Natural killer cell (primary cell): ENCODE data around the gene LITAFD. TPM values are rescaled to one million over a fixed set of nuclear protein-coding genes. Genes with fewer than 3 reads are reported as not detected.
"Not testable (repeated sequence)": the region's sequence is repeated elsewhere in the genome, so short reads cannot be mapped to it uniquely, and the experiment has no call there.

Experiments used
- ATAC-seq, 3 donors: fragments of 150-1000 bp in 2 of 3; fragments of 200-7000 bp in 1 of 3; cut with Tn5 transposase; 1 replicate in 1 of 3; 2 replicates in 2 of 3; pipeline ENCODE4 v1.10.0; 2021; ENCODE audit warnings: mild to moderate bottlenecking in 2 of 3, moderate library complexity in 2 of 3
- DNase-seq, 2 donors: peaks; one replicate each; pipeline versions ENCODE4 v3.0.0 to v3.0.0-alpha.2; 2013 to 2021; ENCODE audit warnings: mixed read lengths in 1 of 2
- H3K27ac ChIP-seq: one replicate; pipeline ENCODE4 v1.5.1; 2013; ENCODE audit warnings: mild to moderate bottlenecking, low read length
- H3K27me3 ChIP-seq: one replicate; pipeline ENCODE4 v1.6.1; 2013; ENCODE audit warnings: low read length; ENCODE audit not compliant: control insufficient read depth, insufficient read depth
- H3K36me3 ChIP-seq: one replicate; pipeline ENCODE4 v1.6.1; 2013; ENCODE audit warnings: low read length; ENCODE audit not compliant: control insufficient read depth, insufficient read depth
- H3K4me1 ChIP-seq: one replicate; pipeline ENCODE4 v1.6.1; 2013; ENCODE audit warnings: low read length; ENCODE audit not compliant: control insufficient read depth, insufficient read depth
- H3K4me3 ChIP-seq: one replicate; pipeline ENCODE4 v1.5.1; 2013; ENCODE audit warnings: low read length
- H3K9me3 ChIP-seq: one replicate; pipeline ENCODE4 v1.6.1; 2013; ENCODE audit warnings: low read length; ENCODE audit not compliant: control insufficient read depth, insufficient read depth
- H3K27ac Mint-ChIP-seq, 2 donors: one replicate each; pipeline ENCODE4 v1.8.0; 2022; ENCODE audit warnings: mild to moderate bottlenecking in 2 of 2, mixed read lengths in 2 of 2, moderate library complexity in 1 of 2
- H3K27me3 Mint-ChIP-seq, 2 donors: one replicate each; pipeline ENCODE4 v1.8.0; 2022; ENCODE audit warnings: low read depth in 2 of 2, mixed read lengths in 2 of 2
- H3K36me3 Mint-ChIP-seq: one replicate; pipeline ENCODE4 v1.8.0; 2022; ENCODE audit warnings: mixed read lengths
- H3K4me1 Mint-ChIP-seq, 2 donors: one replicate each; pipeline ENCODE4 v1.8.0; 2022; ENCODE audit warnings: mixed read lengths in 2 of 2
- H3K4me3 Mint-ChIP-seq: one replicate; pipeline ENCODE4 v1.8.0; 2022; ENCODE audit warnings: mild to moderate bottlenecking, moderate library complexity, mixed read lengths
- H3K9me3 Mint-ChIP-seq, 2 donors: one replicate each; pipeline ENCODE4 v1.8.0; 2022; ENCODE audit warnings: mixed read lengths in 2 of 2
- WGBS: methylation state at CpG from one replicate; pipeline ENCODE4 v1.1.7; 2013; ENCODE audit warnings: missing lambda C conversion rate; ENCODE audit not compliant: insufficient coverage; 5-methylcytosine and 5-hydroxymethylcytosine counted together
- intact Hi-C: fragments of 100-400 bp; cut with micrococcal nuclease; formaldehyde crosslinking; loops from one replicate; pipeline ENCODE4 v1.14.2; 2022
- total RNA-seq, 4 donors: library from RNA; stranded (reverse); fragments of 120-200 nt in 1 of 4; gene quantifications; one replicate each; pipeline versions ENCODE4 v1.2.3 to v1.2.4, GENCODE V29; 2013 to 2022
- TF ChIP-seq, protein P1 (sequence below): fragments of 200-600 bp; IDR thresholded peaks from one replicate; pipeline ENCODE4 v1.8.0; 2022; ENCODE audit warnings: antibody characterized with exemption

The LITAFD gene
- total RNA-seq, 3 donors from 2014 or later (not counting 1 experiment from before 2014, with no cell fraction given): 0.21 to 1.1 (median 0.29) TPM

DNA sequence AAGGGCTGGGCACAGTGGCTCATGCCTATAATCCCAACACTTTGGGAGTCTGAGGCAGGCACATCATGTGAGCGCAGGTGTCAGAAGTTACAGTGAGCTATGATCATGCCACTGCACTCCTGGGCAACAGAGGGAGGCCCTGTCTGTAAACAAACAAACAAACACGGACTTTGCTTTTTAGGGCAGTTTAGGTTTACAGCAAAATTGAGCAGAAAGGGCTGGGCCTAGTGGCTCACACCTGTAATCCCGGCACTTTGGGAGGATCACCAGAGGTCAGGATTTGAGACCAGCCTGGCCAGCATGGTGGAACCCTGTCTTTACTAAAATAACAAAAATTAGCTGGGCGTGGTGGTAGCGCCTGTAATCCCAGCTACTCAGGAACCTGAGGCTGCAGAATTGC, 10.1 kb upstream of the LITAFD start:
- intact Hi-C loops: no loop called here

DNA sequence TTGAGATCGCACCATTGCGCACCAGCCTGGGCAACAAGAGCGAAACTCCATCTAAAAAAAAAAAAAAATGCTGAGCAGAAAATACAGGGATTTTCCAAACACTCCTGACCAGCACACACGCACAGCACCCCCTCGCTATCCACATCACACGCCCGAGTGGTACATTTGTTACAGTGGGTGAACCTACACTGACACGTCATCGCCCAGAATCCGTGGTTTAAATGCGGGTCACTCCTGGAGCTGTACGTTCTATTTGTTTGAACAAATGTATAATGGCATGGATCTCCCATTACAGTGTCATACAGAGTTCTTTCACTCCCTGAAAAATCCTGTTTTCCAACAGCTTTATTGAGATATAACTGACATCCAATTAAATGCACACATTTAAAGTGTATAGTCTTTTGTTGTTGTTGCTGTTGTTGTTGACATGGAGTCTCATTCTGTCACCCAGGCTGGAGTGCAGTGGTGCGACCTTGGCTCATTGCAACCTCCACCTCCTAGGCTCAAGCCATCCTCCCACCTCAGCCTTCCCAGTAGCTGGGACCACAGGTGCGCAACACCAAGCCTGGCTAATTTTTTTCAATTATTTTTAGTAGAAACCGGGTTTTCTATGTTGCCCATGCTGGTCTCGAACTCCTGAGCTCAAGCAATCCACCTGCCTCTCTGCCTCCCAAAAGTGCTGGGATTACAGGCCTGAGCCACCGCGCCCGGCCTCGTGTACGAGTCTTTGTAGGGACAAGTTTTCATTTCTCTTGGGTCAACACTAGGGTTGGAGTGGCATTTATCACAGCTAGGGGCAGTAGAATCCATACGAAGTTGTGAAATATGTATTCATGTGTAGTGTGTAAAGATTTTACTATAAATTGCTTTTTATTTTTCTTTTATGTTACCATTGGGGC, 8.9 kb upstream of the LITAFD start:
- no peaks in the 10 kb centered on the region for H3K27me3 Mint-ChIP-seq
- H3K4me1 Mint-ChIP-seq: peaks cover 22 to 25% of the 10 kb centered on the region in 2 donors
- H3K4me3 ChIP-seq: no peak overlapping the region
- no peaks in the 10 kb centered on the region for H3K36me3 Mint-ChIP-seq
- H3K27ac Mint-ChIP-seq: no peak overlapping the region
- H3K4me3 Mint-ChIP-seq: no peak overlapping the region
- DNase-seq (no peak), ATAC-seq (no peak)
- WGBS: 91% methylated on average over 21 of the region's 22 CpGs
- H3K4me1 ChIP-seq: peaks cover 19% of the 10 kb centered on the region
- H3K9me3 ChIP-seq: no peaks in the 10 kb centered on the region
- TF ChIP-seq, protein P1, sequence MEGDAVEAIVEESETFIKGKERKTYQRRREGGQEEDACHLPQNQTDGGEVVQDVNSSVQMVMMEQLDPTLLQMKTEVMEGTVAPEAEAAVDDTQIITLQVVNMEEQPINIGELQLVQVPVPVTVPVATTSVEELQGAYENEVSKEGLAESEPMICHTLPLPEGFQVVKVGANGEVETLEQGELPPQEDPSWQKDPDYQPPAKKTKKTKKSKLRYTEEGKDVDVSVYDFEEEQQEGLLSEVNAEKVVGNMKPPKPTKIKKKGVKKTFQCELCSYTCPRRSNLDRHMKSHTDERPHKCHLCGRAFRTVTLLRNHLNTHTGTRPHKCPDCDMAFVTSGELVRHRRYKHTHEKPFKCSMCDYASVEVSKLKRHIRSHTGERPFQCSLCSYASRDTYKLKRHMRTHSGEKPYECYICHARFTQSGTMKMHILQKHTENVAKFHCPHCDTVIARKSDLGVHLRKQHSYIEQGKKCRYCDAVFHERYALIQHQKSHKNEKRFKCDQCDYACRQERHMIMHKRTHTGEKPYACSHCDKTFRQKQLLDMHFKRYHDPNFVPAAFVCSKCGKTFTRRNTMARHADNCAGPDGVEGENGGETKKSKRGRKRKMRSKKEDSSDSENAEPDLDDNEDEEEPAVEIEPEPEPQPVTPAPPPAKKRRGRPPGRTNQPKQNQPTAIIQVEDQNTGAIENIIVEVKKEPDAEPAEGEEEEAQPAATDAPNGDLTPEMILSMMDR: no peak
- H3K27me3 ChIP-seq: no peaks in the 10 kb centered on the region
- no peaks in the 10 kb centered on the region for H3K36me3 ChIP-seq
- intact Hi-C loops: no loop called here
- H3K9me3 Mint-ChIP-seq: no peaks in the 10 kb centered on the region
- no peak overlapping the region for H3K27ac ChIP-seq

More for the DNA sequence above, 10.1 kb upstream of the LITAFD start:
- no peaks in the 10 kb centered on the region for H3K36me3 ChIP-seq
- H3K9me3 ChIP-seq: no peaks in the 10 kb centered on the region
- no peak overlapping the region for H3K27ac ChIP-seq
- DNase-seq (no peak), ATAC-seq (no peak)
- peaks cover 29% of the 10 kb centered on the region for H3K4me1 ChIP-seq
- no peaks in the 10 kb centered on the region for H3K9me3 Mint-ChIP-seq
- TF ChIP-seq, protein P1: no peak
- 94% methylated on average over 5 of the region's 5 CpGs for WGBS
- H3K27me3 Mint-ChIP-seq: no peaks in the 10 kb centered on the region
- H3K4me3 Mint-ChIP-seq: no peak overlapping the region
- H3K4me1 Mint-ChIP-seq: peaks cover 33 to 37% of the 10 kb centered on the region in 2 donors
- H3K4me3 ChIP-seq: no peak overlapping the region
- H3K27ac Mint-ChIP-seq: no peak overlapping the region
- H3K27me3 ChIP-seq: no peaks in the 10 kb centered on the region
- H3K36me3 Mint-ChIP-seq: no peaks in the 10 kb centered on the region

DNA sequence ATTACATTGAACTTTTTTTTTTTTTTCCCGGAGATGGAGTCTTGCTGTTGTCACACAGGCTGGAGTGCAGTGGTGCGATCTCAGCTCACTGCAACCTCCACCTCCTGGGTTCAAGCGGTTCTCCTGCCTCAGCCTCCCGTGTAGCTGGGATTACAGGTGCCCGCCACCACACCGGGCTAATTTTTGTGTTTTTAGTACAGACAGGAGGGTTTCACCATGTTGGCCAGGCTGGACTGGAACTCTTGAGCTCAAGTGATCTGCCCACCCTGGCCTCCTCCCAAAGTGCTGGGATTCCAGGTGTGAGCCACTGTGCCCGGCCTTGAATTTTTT, 8.3 kb upstream of the LITAFD start:
- intact Hi-C loops, H3K4me3 Mint-ChIP-seq, H3K27me3 ChIP-seq, H3K27ac ChIP-seq, H3K36me3 ChIP-seq, H3K4me3 ChIP-seq, H3K27ac Mint-ChIP-seq, ATAC-seq, DNase-seq, H3K9me3 ChIP-seq, H3K9me3 Mint-ChIP-seq, H3K36me3 Mint-ChIP-seq, H3K27me3 Mint-ChIP-seq: not testable (repeated sequence)
- 93% methylated on average over 7 of the region's 7 CpGs for WGBS
- H3K4me1 ChIP-seq: peaks cover 19% of the 10 kb centered on the region
- peaks cover 21 to 25% of the 10 kb centered on the region in 2 donors for H3K4me1 Mint-ChIP-seq

DNA sequence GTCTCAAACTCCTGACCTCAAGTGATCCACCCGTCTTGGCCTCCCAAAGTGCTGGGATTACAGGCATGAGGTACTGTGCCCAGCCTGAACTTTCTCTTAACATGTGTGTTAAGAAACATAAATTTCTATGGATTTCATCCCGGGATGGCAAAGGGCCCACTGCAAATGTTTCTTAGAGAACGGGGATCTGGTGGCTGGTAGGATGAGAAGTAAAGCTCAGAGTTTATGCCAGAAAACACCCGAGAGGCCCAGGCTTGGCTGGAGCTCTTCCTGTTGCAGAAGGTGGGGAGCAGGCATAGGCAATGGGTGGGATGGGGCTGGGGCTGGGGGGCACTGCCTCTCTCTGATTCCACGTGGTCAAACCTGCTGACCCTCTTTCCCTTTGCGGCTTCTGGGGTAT, 7.8 kb upstream of the LITAFD start:
- H3K27me3 Mint-ChIP-seq: no peaks in the 10 kb centered on the region
- no peaks in the 10 kb centered on the region for H3K9me3 Mint-ChIP-seq
- no peak for ATAC-seq
- H3K4me1 Mint-ChIP-seq: peaks cover 17 to 21% of the 10 kb centered on the region in 2 donors
- H3K27ac ChIP-seq: no peak overlapping the region
- TF ChIP-seq, protein P1: no peak
- no peaks in the 10 kb centered on the region for H3K9me3 ChIP-seq
- WGBS: 39% methylated on average over 6 of the region's 6 CpGs
- H3K4me1 ChIP-seq: peaks cover 16% of the 10 kb centered on the region
- H3K4me3 ChIP-seq: no peak overlapping the region
- H3K4me3 Mint-ChIP-seq: no peak overlapping the region
- H3K36me3 ChIP-seq: no peaks in the 10 kb centered on the region
- no peaks in the 10 kb centered on the region for H3K36me3 Mint-ChIP-seq
- no peaks in the 10 kb centered on the region for H3K27me3 ChIP-seq
- intact Hi-C loops: no loop called here
- H3K27ac Mint-ChIP-seq: peak overlapping the region; percentile 26 to 64
- DNase-seq: no peak

DNA sequence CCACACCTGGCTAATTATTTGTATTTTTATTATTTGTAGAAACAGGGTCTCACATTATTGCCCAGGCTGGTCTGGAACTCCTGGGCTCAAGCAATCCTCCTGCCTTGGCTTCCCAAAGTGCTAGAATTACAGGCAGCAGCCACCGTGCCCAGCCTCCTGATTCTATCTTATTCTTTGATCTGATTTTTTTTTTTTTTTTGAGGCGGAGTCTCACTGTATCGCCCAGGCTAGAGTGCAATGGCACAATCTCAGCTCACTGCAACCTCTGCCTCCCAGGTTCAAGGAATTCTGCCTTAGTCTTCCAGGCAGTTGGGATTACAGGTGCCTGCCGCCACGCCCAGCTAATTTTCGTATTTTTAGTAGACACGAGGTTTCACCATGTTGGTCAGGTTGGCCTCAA, 6.8 kb upstream of the LITAFD start:
- intact Hi-C loops, H3K36me3 ChIP-seq, ATAC-seq, H3K4me3 ChIP-seq, H3K9me3 Mint-ChIP-seq, H3K27me3 Mint-ChIP-seq, DNase-seq, H3K27ac Mint-ChIP-seq, H3K27ac ChIP-seq, H3K27me3 ChIP-seq, H3K36me3 Mint-ChIP-seq, H3K9me3 ChIP-seq: not testable (repeated sequence)
- H3K4me3 Mint-ChIP-seq: peak overlapping the region; percentile 35
- 76% methylated on average over 7 of the region's 7 CpGs for WGBS
- H3K4me1 Mint-ChIP-seq: peaks cover 12 to 18% of the 10 kb centered on the region in 2 donors
- peaks cover 16% of the 10 kb centered on the region for H3K4me1 ChIP-seq
